ENCODE results near the gene BCL6.

DNA sequence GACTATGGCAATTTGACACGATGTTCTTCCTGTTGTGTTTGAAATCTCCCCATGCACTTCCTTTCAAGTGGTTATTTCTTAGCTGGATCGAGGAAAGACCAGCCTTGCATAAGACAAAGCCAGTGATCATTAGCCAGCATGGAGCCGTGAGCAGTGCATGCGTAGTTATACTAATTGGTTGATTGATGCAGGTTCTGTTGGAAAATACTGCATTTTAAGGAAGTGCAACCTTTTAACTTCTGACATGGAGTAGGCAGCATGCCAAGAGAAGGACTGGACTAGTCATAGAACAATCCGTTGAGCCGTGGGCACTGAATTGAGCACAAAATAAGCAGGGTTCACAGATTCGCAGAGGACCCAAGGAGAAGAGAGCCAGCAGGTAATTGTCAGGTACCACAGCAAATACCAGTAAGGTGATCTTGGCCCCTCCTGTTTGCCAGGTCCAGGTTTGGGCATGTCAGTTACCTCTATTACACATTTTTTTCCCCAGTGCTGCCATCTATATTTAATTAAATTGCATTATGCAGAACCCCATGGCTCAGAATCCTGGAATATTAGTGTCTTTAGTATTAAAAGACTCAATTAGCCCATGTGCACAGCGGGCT lies 29.0 kb upstream of the BCL6 start:
- TF ChIP-seq, protein P1, sequence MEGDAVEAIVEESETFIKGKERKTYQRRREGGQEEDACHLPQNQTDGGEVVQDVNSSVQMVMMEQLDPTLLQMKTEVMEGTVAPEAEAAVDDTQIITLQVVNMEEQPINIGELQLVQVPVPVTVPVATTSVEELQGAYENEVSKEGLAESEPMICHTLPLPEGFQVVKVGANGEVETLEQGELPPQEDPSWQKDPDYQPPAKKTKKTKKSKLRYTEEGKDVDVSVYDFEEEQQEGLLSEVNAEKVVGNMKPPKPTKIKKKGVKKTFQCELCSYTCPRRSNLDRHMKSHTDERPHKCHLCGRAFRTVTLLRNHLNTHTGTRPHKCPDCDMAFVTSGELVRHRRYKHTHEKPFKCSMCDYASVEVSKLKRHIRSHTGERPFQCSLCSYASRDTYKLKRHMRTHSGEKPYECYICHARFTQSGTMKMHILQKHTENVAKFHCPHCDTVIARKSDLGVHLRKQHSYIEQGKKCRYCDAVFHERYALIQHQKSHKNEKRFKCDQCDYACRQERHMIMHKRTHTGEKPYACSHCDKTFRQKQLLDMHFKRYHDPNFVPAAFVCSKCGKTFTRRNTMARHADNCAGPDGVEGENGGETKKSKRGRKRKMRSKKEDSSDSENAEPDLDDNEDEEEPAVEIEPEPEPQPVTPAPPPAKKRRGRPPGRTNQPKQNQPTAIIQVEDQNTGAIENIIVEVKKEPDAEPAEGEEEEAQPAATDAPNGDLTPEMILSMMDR (IDR thresholded peaks at IDR 0.05): no peak
- TF ChIP-seq EP300 (IDR thresholded peaks at IDR 0.05): no peak
- no peak for TF ChIP-seq POLR2AphosphoS5 (IDR thresholded peaks at IDR 0.05)
- TF ChIP-seq POLR2A (IDR thresholded peaks at IDR 0.05; ENCODE audit: low read depth): no peak

Data from esophagus muscularis mucosa (tissue), 4 donors.